SK-MEL-5 (cell line): ENCODE results near the gene OR52K1. TPM values are rescaled to one million over a fixed set of nuclear protein-coding genes. Genes with fewer than 3 reads are reported as not detected.
A peak's percentile ranks its signal among the peaks of the same experiment; 100 is the strongest.

Experiments used
- DNase-seq: peaks from one replicate; pipeline ENCODE4 v3.0.0-alpha.2; 2016; ENCODE audit warnings: low read depth, low spot score
- in situ Hi-C: cut with HindIII; loops from 2 replicates; pipeline ENCODE4 v1.10.0; 2016; ENCODE audit warnings: low sequenced_read_pairs, high pct_unique_total_duplicates, low pct_unique_long_range_greater_than_20kb
- total RNA-seq: library from RNA; depleted of rRNA; stranded (reverse); fragments of >200 nt; shearing (Covaris generic); gene quantifications from 2 replicates; pipeline ENCODE4 v1.2.3, GENCODE V29; 2014; rRNA removed

Gene OR52K1
- total RNA-seq, 1 experiment from 2014 or later = not detected

- peak; percentile 59 for DNase-seq
Measured at GRCh38 chr11:4539603-4540219, 57.3 kb downstream of the OR52K1 start.

GRCh38 chr11:4541071-4541470 is 58.6 kb downstream of the OR52K1 start:
- in situ Hi-C loops = no loop called here
- DNase-seq = no peak

More at GRCh38 chr11:4539603-4540219, 57.3 kb downstream of the OR52K1 start:
- in situ Hi-C loops = no loop called here

Other genes with a start within 250 kb of the OR52K1 start
- not detected in 2 replicates for gene OR52B4, start 114.3 kb upstream of the OR52K1 start, total RNA-seq
- gene TRIM21, start 88.9 kb upstream of the OR52K1 start, total RNA-seq = 14.2 and 15.2 TPM in 2 replicates
- not detected in 2 replicates for gene OR52K2, start 33.4 kb upstream of the OR52K1 start, total RNA-seq
- gene OR52M1, start 62.5 kb downstream of the OR52K1 start, total RNA-seq = not detected in 2 replicates
- not detected in 2 replicates for gene OR52I2, start 99.1 kb downstream of the OR52K1 start, total RNA-seq
- not detected in 2 replicates for gene OR52I1, start 111.4 kb downstream of the OR52K1 start, total RNA-seq
- gene TRIM68, start 125.6 kb downstream of the OR52K1 start, total RNA-seq = 8.8 and 12.2 TPM in 2 replicates
- not detected in 2 replicates for gene OR51D1, start 154.8 kb downstream of the OR52K1 start, total RNA-seq
- not detected in 2 replicates for gene OR51E1, start 161.3 kb downstream of the OR52K1 start, total RNA-seq
- gene OR51E2, start 215.2 kb downstream of the OR52K1 start, total RNA-seq = not detected in 2 replicates
- not detected in 2 replicates for gene MMP26, start 222.1 kb downstream of the OR52K1 start, total RNA-seq